K562 (cell line): ENCODE results near the gene CALM1.

ENCODE experiments used
- ELF4 ChIP-seq: fragments of 450-650 bp; formaldehyde crosslinking; IDR thresholded peaks from 2 replicates; pipeline ENCODE4 v1.4.0; 2022; ENCODE audit warnings: missing genetic modification characterization
- NR2C1 ChIP-seq, 2 experiments: fragments of 450-650 bp; IDR thresholded peaks; 2 replicates each; pipeline ENCODE4 v1.6.1; 2017; ENCODE audit warnings: mild to moderate bottlenecking in 2 of 2, antibody characterized with exemption in 1 of 2, inconsistent platforms in 1 of 2, missing compliant biosample characterization in 1 of 2, missing genetic modification characterization in 1 of 2
- ZNF561 ChIP-seq: fragments of 450-650 bp; formaldehyde crosslinking; conservative IDR thresholded peaks from 2 replicates; pipeline ENCODE4 v1.4.0; 2020; ENCODE audit warnings: mild to moderate bottlenecking, moderate library complexity

GRCh38 chr14:90402016-90402415, 5.2 kb downstream of the CALM1 start:
- TF ChIP-seq ELF4 (CRISPR knock-in tag) (no peak), ZNF561 (CRISPR knock-in tag) (no peak), NR2C1 (IDR thresholded peaks at IDR 0.05) (no peak), NR2C1 (tag; IDR thresholded peaks at IDR 0.05) (no peak)
